GM18507 (cell line): ENCODE data around the gene SCCPDH.
"Not testable (repeated sequence)": the region's sequence is repeated elsewhere in the genome, so short reads cannot be mapped to it uniquely, and the experiment has no call there.

Experiments
- DNase-seq: peaks from one replicate; pipeline ENCODE4 v3.0.0; 2011; ENCODE audit warnings: low read depth; ENCODE audit not compliant: insufficient read length; ENCODE audit errors: extremely low spot score
- FAIRE-seq: peaks from 2 replicates; lab custom pipeline; 2011; peaks lifted over from hg19 to GRCh38; lab: Jason Lieb, UNC

SCCPDH gene

GRCh38 chr1:246794828-246795671 lies 70.8 kb downstream of the SCCPDH start:
- DNase-seq: no peak
- no peak for FAIRE-seq

GRCh38 chr1:246795906-246796694 lies 71.9 kb downstream of the SCCPDH start:
- DNase-seq: no peak
- no peak for FAIRE-seq

- DNase-seq (no peak), FAIRE-seq (no peak)
Measured at GRCh38 chr1:246797157-246797556, 72.9 kb downstream of the SCCPDH start.

- DNase-seq (no peak), FAIRE-seq (no peak)
Measured at GRCh38 chr1:246797597-246797996, 73.4 kb downstream of the SCCPDH start.

- no peak for DNase-seq
- no peak for FAIRE-seq
Measured at GRCh38 chr1:246798107-246798506, 73.9 kb downstream of the SCCPDH start.

- FAIRE-seq: no peak
Measured at GRCh38 chr1:246798606-246799496, 74.6 kb downstream of the SCCPDH start.

GRCh38 chr1:246800356-246800755 lies 76.1 kb downstream of the SCCPDH start:
- no peak for DNase-seq
- FAIRE-seq: no peak

More at GRCh38 chr1:246798606-246799496, 74.6 kb downstream of the SCCPDH start:
- no peak for DNase-seq

- FAIRE-seq: no peak
- DNase-seq: no peak
Measured at GRCh38 chr1:246800756-246801155, 76.5 kb downstream of the SCCPDH start.

- FAIRE-seq (no peak), DNase-seq (no peak)
Measured at GRCh38 chr1:246801241-246802020, 77.2 kb downstream of the SCCPDH start.

GRCh38 chr1:246803373-246803772 lies 79.2 kb downstream of the SCCPDH start:
- FAIRE-seq: no peak

GRCh38 chr1:246803883-246804282 lies 79.7 kb downstream of the SCCPDH start:
- FAIRE-seq (no peak), DNase-seq (no peak)

More at GRCh38 chr1:246803373-246803772, 79.2 kb downstream of the SCCPDH start:
- no peak for DNase-seq

- DNase-seq: no peak
Measured at GRCh38 chr1:246805135-246805716, 81.0 kb downstream of the SCCPDH start.

GRCh38 chr1:246809473-246809872 lies 85.3 kb downstream of the SCCPDH start:
- FAIRE-seq: no peak
- no peak for DNase-seq

More at GRCh38 chr1:246805135-246805716, 81.0 kb downstream of the SCCPDH start:
- FAIRE-seq: no peak

- DNase-seq (no peak), FAIRE-seq (no peak)
Measured at GRCh38 chr1:246811985-246812384, 87.8 kb downstream of the SCCPDH start.

GRCh38 chr1:246813325-246813724 lies 89.1 kb downstream of the SCCPDH start:
- DNase-seq, FAIRE-seq: not testable (repeated sequence)

GRCh38 chr1:246814890-246815289 lies 90.7 kb downstream of the SCCPDH start:
- DNase-seq (no peak), FAIRE-seq (no peak)

- FAIRE-seq (no peak), DNase-seq (no peak)
Measured at GRCh38 chr1:246815693-246816270, 91.6 kb downstream of the SCCPDH start.
